ENCODE data around the gene GPD1L. TPM values are rescaled to one million over a fixed set of nuclear protein-coding genes. Genes with fewer than 3 reads are reported as not detected.

Gene GPD1L
- total and polyA plus RNA-seq, 2 of the 4 experiments (the other 2 are of a cell fraction), result 3.9 to 7.9 TPM

- Histone ChIP-seq H3K4me2 (ENCODE audit: low read depth, low read length) (no peak overlapping the region), H4K8ac (ENCODE audit: low read depth in 2 of 2, low read length in 2 of 2) (no peak overlapping the region), H3K4me3 (ENCODE audit: insufficient read depth, low read depth, low read length) (no peak overlapping the region), H3K36me3 (ENCODE audit: control insufficient read depth, insufficient read depth, low read length) (no peaks in the 10 kb centered on the region), H3K4ac (ENCODE audit: low read depth, low read length) (no peak overlapping the region), H3K27ac (ENCODE audit: insufficient read depth, low read length) (no peak overlapping the region), H3K79me1 (ENCODE audit: low read depth in 1 of 2, low read length in 2 of 2) (no peaks in the 10 kb centered on the region; a peak in 1 of 4 replicates), H2BK20ac (ENCODE audit: low read depth, low read length) (no peak overlapping the region), H3K9me3 (ENCODE audit: control insufficient read depth, insufficient read depth, low read length) (no peaks in the 10 kb centered on the region), H4K20me1 (ENCODE audit: insufficient read depth, low read length) (no peaks in the 10 kb centered on the region), H3K27me3 (ENCODE audit: control insufficient read depth, insufficient read depth, low read length) (no peaks in the 10 kb centered on the region), H2AK5ac (ENCODE audit: low read depth, low read length) (no peak overlapping the region), H2BK120ac (ENCODE audit: low read depth, low read length) (no peak overlapping the region), H3K23ac (ENCODE audit: low read depth, low read length) (no peak overlapping the region), H3K4me1 (ENCODE audit: control insufficient read depth, insufficient read depth, low read length) (no peaks in the 10 kb centered on the region), H2AFZ (replicated peaks; ENCODE audit: low read length, poor library complexity) (no peak overlapping the region), H3K14ac (replicated peaks; ENCODE audit: low read depth, low read length) (no peak overlapping the region), H3K9me1 (ENCODE audit: insufficient read depth, low read length) (no peaks in the 10 kb centered on the region), H2BK5ac (ENCODE audit: low read depth, low read length, poor library complexity, severe bottlenecking) (no peak overlapping the region), H4K91ac (ENCODE audit: insufficient read depth, low read depth, low read length) (no peak overlapping the region), H2BK15ac (ENCODE audit: low read depth, low read length) (no peak overlapping the region), H3K18ac (ENCODE audit: low read depth, low read length) (no peak overlapping the region), H3K9ac (ENCODE audit: low read depth, low read length) (no peak overlapping the region), H2AK9ac (replicated peaks; ENCODE audit: low read depth, low read length, poor library complexity) (no peak overlapping the region), H3K56ac (ENCODE audit: extremely low read depth, insufficient read depth, low read length) (no peak overlapping the region), H4K5ac (ENCODE audit: low read depth, low read length) (no peak overlapping the region)
- dilution Hi-C loops (cut with HindIII; ENCODE audit: low sequenced_read_pairs, unreplicated experiment), result no loop called here
- intact Hi-C loops (cut with micrococcal nuclease), result no loop called here
- TF ChIP-seq CHD1 (IDR thresholded peaks at IDR 0.05; ENCODE audit: low read depth, low read length), result no peak
- TF ChIP-seq RAD21 (IDR thresholded peaks at IDR 0.05; ENCODE audit: low read length), result no peak
- no peak for TF ChIP-seq POLR2A (IDR thresholded peaks at IDR 0.05; ENCODE audit: low read depth, low read length)
- DNase-seq, result no peak
- ChIA-PET POLR2A (ENCODE audit: unreplicated experiment) (no interaction called here), CTCF (interaction anchor here (1.3 kb wide), 1 partner anchor 10 kb away, joined by 3 read pairs; no protein-coding TSS in a partner anchor)
- in situ Hi-C loops (cut with MboI; ENCODE audit: low sequenced_read_pairs), result no loop called here
- no CpG with 5 or more reads among the region's 5 CpGs for WGBS, 2 experiments (ENCODE audit: extremely low coverage in 2 of 2, insufficient read length in 1 of 2)
- ATAC-seq (ENCODE audit: low read depth), result no peak
- BruUV-seq (replicated peaks), result no TSS peak
These were observed 17.2 kb downstream of the GPD1L start for GRCh38 chr3:32123620-32124019.
